GM21367 (cell line): ENCODE data around the gene GPR137.
A peak's percentile ranks its signal among the peaks of the same experiment; 100 is the strongest.
"Not testable (repeated sequence)": the region's sequence is repeated elsewhere in the genome, so short reads cannot be mapped to it uniquely, and the experiment has no call there.

Source experiments
- ATAC-seq: cut with Tn5 transposase; IDR thresholded peaks from one replicate; pipeline ENCODE4 v1.9.1; 2021; ENCODE audit not compliant: unreplicated experiment

The GPR137 gene

DNA sequence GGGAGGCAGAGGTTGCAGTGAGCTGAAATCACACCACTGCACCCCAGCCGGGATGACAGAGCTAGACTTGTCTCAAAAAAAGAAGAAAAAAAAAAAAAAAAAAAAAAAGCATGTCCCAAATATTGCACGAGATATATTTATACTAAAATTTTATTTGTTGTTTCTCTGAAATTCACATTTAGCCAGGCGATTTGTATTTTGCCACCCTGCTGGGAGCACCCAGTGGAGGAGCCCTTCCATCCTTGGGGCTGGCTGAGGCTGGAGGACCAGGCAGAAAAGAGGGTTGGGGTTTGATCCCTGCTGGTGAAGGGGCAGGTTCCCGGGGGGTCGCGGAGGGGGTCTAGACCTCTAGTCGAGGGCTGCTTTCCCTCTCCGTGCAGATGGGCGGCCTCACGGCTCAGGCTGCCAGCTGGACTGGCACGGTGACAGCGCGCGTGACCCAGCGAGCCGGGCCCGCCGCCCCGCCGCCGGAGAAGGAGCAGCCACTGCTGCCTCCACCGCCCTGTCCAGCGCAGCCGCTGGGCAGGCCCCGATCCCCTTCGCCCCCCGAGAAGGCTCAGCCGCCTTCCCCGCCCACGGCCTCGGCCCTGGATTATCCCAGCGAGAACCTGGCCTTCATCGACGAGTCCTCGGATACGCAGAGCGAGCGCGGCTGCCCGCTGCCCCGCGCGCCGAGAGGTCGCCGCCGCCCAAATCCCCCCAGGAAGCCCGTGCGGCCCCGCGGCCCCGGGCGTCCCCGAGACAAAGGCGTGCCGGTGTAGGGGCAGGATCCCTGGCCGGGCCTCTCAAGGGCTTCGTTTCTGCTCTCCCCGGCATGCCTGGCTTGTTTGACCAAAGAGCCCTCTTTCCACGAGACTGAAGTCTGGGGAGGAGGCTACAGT is 13.6 kb downstream of the GPR137 start:
- no peak for ATAC-seq

DNA sequence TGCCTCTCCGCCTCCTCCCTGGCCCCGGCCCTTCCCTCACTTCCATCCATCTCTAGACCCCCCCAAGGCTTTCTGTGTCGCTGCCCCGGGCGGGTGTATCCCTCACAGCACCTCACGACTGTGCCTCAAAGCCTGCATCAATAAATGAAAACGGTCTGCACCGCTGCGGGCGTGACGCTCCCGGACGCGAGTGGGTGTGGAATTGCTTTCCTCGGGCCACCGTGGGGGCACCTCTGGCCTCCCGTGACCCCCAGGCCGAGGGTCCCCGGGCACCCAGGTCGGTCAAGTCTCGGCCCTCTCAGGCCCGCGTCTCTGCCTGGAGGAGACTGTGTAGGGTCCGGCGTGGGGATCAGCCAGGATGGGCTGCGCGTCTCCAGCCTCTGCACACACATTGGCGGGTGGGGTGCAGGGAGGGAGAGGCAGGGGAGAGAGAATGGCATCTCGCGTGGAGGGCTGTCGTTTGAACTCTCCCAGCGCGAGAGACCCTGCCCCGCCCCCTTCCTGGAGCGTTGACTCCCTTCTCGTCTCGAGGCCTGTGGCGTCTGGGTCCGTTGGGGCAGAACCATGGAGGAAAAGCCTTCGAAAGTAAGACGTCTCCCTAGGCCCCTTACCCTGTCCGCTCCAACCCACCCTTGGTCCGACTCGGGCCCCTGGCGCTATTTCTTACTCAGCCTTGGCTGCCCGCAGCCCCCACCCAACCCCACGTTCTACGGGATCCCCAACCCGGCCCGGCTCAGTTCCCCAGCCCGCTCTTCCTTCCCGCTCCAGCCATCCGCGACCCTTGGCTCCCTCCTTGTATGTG is 14.4 kb downstream of the GPR137 start, which contains the start of gene CATSPERZ:
Gene CATSPERZ (plus strand): TSS at position 512 of the 802 bp plus-strand sequence. CDS start 53 bp downstream, at position 565.
- ATAC-seq: no peak

GRCh38 chr11:64303109-64304031 is 17.7 kb downstream of the GPR137 start:
- ATAC-seq: no peak

- ATAC-seq: no peak
Observed at GRCh38 chr11:64304032-64304315, 18.3 kb downstream of the GPR137 start.

DNA sequence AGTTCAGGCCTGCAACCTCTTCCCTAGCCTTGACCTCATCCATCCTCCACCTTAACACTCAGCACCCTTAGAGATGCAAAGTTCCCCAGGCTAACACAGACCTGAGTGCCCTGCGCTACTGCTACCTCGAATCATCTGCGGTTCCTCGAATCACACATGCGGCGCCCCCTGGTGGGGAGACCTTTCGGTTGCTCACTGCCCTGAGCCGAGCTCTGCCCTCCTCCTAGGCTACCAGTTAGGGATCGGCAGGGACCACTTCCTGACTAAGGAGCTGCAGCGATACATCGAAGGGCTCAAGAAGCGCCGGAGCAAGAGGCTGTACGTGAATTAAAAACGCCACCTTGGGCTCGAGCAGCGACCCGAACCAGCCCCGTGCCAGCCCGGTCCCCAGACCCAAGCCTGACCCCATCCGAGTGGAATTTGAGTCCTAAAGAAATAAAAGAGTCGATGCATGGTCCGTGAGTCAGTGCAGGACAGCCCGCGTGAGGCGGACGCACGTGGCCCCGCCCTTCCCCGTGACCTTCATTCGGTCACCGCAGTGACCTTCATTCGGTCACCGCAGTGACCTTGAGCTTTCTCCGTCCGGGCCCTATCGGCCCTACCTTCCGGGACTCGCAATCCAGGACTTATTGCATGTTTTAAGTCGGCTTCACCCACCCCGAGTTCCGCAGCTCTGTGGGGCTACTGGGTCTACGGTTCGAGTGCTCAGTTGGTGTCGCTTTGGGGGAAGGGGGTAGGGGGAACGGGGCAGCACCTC is 18.8 kb downstream of the GPR137 start:
- peak; percentile 22 for ATAC-seq

GRCh38 chr11:64305075-64305690 is 19.5 kb downstream of the GPR137 start, which contains the start of gene ESRRA:
ESRRA (plus strand) TSS chr11:64305524; CDS start chr11:64307180, 1,656 bp downstream.
- peak; percentile 62 for ATAC-seq

DNA sequence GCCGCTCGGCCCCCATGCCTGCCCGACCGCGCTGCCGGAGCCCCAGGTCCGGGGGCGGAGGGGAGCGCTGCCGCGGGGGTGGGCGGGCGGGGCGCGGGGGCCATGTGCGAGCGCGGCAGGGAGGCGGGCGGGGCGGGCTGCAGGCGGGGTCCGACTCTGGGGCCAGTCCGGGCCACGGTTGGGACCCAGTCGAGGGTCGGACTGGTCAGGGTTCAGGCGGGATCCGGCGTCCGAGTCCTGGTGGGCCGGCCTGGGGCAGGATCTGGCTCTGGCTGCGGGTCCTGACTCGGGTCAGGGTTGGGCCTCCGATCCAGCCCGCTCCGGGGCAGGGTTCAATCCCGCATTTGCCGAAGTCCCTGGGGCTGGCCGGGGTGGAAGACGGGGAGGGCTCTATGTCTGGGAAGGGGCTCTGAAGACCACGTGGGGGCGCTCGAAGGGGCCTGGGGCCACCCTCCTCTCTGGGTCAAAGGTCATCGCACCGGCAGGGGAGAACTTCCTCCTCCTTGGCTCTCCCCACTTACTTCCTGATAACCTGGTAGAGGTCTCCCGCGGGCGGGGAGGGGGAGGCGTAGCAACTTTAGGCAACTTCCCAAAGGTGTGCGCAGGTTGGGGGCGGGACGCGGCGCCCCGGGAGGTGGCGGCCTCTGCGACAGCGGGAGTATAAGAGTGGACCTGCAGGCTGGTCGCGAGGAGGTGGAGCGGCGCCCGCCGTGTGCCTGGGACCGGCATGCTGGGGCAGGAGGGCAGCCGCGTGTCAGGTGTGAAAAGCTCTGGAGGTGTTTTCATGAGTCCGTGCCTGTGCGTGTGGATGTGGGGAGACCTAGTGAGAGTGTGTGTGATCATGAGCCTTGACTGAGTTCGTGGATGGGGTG is 20.3 kb downstream of the GPR137 start:
- peak; percentile 17 for ATAC-seq

DNA sequence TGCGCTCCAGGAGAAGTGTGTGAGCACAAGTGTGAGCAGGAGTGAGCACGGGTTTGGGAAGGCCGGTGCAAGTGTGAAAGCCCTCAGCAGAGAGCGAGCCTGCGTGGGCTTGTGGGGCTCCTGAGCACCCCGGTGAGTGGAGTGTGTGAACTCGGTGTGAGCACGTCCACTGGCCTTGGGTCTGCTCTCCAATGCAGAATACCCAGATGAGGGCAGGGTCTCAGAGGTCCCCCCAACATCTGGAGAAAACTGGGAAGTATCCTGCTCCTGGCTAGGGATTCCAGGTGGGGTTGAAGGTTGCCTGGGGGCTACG is 20.9 kb downstream of the GPR137 start:
- ATAC-seq: no peak

GRCh38 chr11:64306876-64307622 is 21.4 kb downstream of the GPR137 start:
- ATAC-seq: no peak

GRCh38 chr11:64307795-64308194 is 22.1 kb downstream of the GPR137 start:
- ATAC-seq: not testable (repeated sequence)

GRCh38 chr11:64312947-64313346 is 27.3 kb downstream of the GPR137 start:
- no peak for ATAC-seq

- no peak for ATAC-seq
Observed at GRCh38 chr11:64313491-64314145, 28.0 kb downstream of the GPR137 start.

- ATAC-seq: no peak
Observed at GRCh38 chr11:64314146-64314804, 28.6 kb downstream of the GPR137 start.

- ATAC-seq: no peak
Observed at GRCh38 chr11:64314805-64315561, 29.3 kb downstream of the GPR137 start.

DNA sequence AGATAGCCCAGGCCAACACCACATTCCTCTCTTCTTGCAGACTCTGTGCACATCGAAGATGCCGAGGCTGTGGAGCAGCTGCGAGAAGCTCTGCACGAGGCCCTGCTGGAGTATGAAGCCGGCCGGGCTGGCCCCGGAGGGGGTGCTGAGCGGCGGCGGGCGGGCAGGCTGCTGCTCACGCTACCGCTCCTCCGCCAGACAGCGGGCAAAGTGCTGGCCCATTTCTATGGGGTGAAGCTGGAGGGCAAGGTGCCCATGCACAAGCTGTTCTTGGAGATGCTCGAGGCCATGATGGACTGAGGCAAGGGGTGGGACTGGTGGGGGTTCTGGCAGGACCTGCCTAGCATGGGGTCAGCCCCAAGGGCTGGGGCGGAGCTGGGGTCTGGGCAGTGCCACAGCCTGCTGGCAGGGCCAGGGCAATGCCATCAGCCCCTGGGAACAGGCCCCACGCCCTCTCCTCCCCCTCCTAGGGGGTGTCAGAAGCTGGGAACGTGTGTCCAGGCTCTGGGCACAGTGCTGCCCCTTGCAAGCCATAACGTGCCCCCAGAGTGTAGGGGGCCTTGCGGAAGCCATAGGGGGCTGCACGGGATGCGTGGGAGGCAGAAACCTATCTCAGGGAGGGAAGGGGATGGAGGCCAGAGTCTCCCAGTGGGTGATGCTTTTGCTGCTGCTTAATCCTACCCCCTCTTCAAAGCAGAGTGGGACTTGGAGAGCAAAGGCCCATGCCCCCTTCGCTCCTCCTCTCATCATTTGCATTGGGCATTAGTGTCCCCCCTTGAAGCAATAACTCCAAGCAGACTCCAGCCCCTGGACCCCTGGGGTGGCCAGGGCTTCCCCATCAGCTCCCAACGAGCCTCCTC is 30.2 kb downstream of the GPR137 start:
- not testable (repeated sequence) for ATAC-seq
